ENCODE data around the gene ROGDI. TPM values are rescaled to one million over a fixed set of nuclear protein-coding genes. Genes with fewer than 3 reads are reported as not detected.

ROGDI gene
- total RNA-seq, 2 experiments from 2014 or later = 9.4 to 11.0 TPM

- CTCF ChIA-PET = interaction anchor here (1.2 kb wide), 2 partner anchors 44 to 230 kb away, joined by 3 read pairs; partner anchors contain the start of gene ROGDI
- H3K4me1 Mint-ChIP-seq (ENCODE audit: low read depth) = peaks cover 52% of the 10 kb centered on the region
Measured at GRCh38 chr16:4846503-4846900, 44.1 kb upstream of the ROGDI start.

GRCh38 chr16:4840984-4841383, 38.6 kb upstream of the ROGDI start:
- Mint-ChIP-seq H3K27ac (no peak overlapping the region), H3K36me3 (ENCODE audit: low read depth) (peaks cover 95% of the 10 kb centered on the region)
- POLR2A ChIA-PET = no interaction called here

More at GRCh38 chr16:4846503-4846900, 44.1 kb upstream of the ROGDI start:
- DNase-seq (peak in 9 of 14 experiments; percentile 2 to 57 (median 10)), ATAC-seq (ENCODE audit: poor library complexity) (no peak)
- Mint-ChIP-seq H3K9me3 (no peaks in the 10 kb centered on the region), H3K27ac (peak overlapping the region; percentile 85), H3K4me3 (peak overlapping the region; percentile 93), H3K36me3 (ENCODE audit: low read depth) (peaks cover 52% of the 10 kb centered on the region), H3K27me3 (no peaks in the 10 kb centered on the region)
- H3K36me3 ChIP-seq (ENCODE audit: insufficient read depth, low read length) = peaks cover 32% of the 10 kb centered on the region
- no peak for TF ChIP-seq CTCF (IDR thresholded peaks at IDR 0.05)
- no peaks in the 10 kb centered on the region for H3K27me3 ChIP-seq (ENCODE audit: control insufficient read depth in 1 of 2, insufficient read depth in 2 of 2, low read length in 2 of 2)
- intact Hi-C loops (cut with DNase I, micrococcal nuclease) = loop anchor here in 1 of 2 experiments (2.0 to 10.0 kb wide), 5 partner anchors 42 to 594 kb away; partner anchors contain the start of genes ALG1 and NAGPA
- no peaks in the 10 kb centered on the region for H3K9me3 ChIP-seq (ENCODE audit: control insufficient read depth in 1 of 2, insufficient read depth in 1 of 2, low read length in 2 of 2)
- peak overlapping the region; percentile 75 to 93 for H3K27ac ChIP-seq (ENCODE audit: low read depth in 1 of 2, low read length in 2 of 2)
- H3K4me1 ChIP-seq (ENCODE audit: insufficient read depth, low read length) = peaks cover 43% of the 10 kb centered on the region
- peak overlapping the region; percentile 95 for H3K4me3 ChIP-seq (ENCODE audit: low read length)
- POLR2A ChIA-PET = interaction anchor here (1.6 to 2.6 kb wide), 4 partner anchors 15 to 230 kb away, joined by 4 to 14 read pairs (median 8); partner anchors contain the start of genes ANKS3, DNAAF8 and ROGDI

GRCh38 chr16:4839942-4840341, 37.5 kb upstream of the ROGDI start:
- Histone ChIP-seq H3K4me1 (ENCODE audit: insufficient read depth, low read length) (peaks cover 3% of the 10 kb centered on the region), H3K27me3 (ENCODE audit: control insufficient read depth in 1 of 2, insufficient read depth in 2 of 2, low read length in 2 of 2) (no peaks in the 10 kb centered on the region), H3K27ac (ENCODE audit: low read depth in 1 of 2, low read length in 2 of 2) (no peak overlapping the region), H3K4me3 (ENCODE audit: low read length) (no peak overlapping the region), H3K9me3 (ENCODE audit: control insufficient read depth in 1 of 2, insufficient read depth in 1 of 2, low read length in 2 of 2) (no peaks in the 10 kb centered on the region), H3K36me3 (ENCODE audit: insufficient read depth, low read length) (peaks cover 79% of the 10 kb centered on the region)
- ChIA-PET POLR2A (no interaction called here), CTCF (no interaction called here)
- Mint-ChIP-seq H3K9me3 (no peaks in the 10 kb centered on the region), H3K36me3 (ENCODE audit: low read depth) (peaks cover 89% of the 10 kb centered on the region), H3K27ac (no peak overlapping the region), H3K4me1 (ENCODE audit: low read depth) (peaks cover 11% of the 10 kb centered on the region), H3K27me3 (no peaks in the 10 kb centered on the region), H3K4me3 (no peak overlapping the region)
- TF ChIP-seq CTCF (IDR thresholded peaks at IDR 0.05) = no peak
- ATAC-seq (ENCODE audit: poor library complexity) = no peak
- no peak for DNase-seq
- intact Hi-C loops (cut with DNase I, micrococcal nuclease) = loop anchor here in 1 of 2 experiments (10.0 kb wide), 1 partner anchor 235 kb away; the partner anchor contains the start of gene ALG1

More at GRCh38 chr16:4840984-4841383, 38.6 kb upstream of the ROGDI start:
- DNase-seq (no peak), ATAC-seq (ENCODE audit: poor library complexity) (no peak)
- no peak for TF ChIP-seq CTCF (IDR thresholded peaks at IDR 0.05)
- Mint-ChIP-seq H3K4me3 (no peak overlapping the region), H3K9me3 (no peaks in the 10 kb centered on the region), H3K4me1 (ENCODE audit: low read depth) (peaks cover 21% of the 10 kb centered on the region), H3K27me3 (no peaks in the 10 kb centered on the region)
- no peak overlapping the region for H3K27ac ChIP-seq (ENCODE audit: low read depth in 1 of 2, low read length in 2 of 2)
- CTCF ChIA-PET = no interaction called here
- H3K4me3 ChIP-seq (ENCODE audit: low read length) = no peak overlapping the region
- no peaks in the 10 kb centered on the region for H3K9me3 ChIP-seq (ENCODE audit: control insufficient read depth in 1 of 2, insufficient read depth in 1 of 2, low read length in 2 of 2)
- peaks cover 77% of the 10 kb centered on the region for H3K36me3 ChIP-seq (ENCODE audit: insufficient read depth, low read length)
- no peaks in the 10 kb centered on the region for H3K27me3 ChIP-seq (ENCODE audit: control insufficient read depth in 1 of 2, insufficient read depth in 2 of 2, low read length in 2 of 2)
- intact Hi-C loops (cut with DNase I, micrococcal nuclease) = loop anchor here in 1 of 2 experiments (10.0 kb wide), 1 partner anchor 234 kb away; the partner anchor contains the start of gene ALG1
- peaks cover 8% of the 10 kb centered on the region for H3K4me1 ChIP-seq (ENCODE audit: insufficient read depth, low read length)
